DOHH2 (cell line): ENCODE data around the gene MAN1C1.

ENCODE experiments used
- EZH2phosphoT487 ChIP-seq: fragments of 200-600 bp; sonication (generic); IDR thresholded peaks from 2 replicates; pipeline ENCODE4 v1.6.1; 2017; ENCODE audit warnings: borderline replicate concordance, mild to moderate bottlenecking, antibody characterized with exemption, low read length, moderate library complexity, mixed read lengths
- TF ChIP-seq, protein P1 (sequence below): fragments of 200-600 bp; sonication (generic); IDR thresholded peaks from one replicate; pipeline ENCODE4 v1.5.1; 2014; ENCODE audit warnings: antibody characterized with exemption, mild to moderate bottlenecking, low read depth, low read length; ENCODE audit not compliant: poor library complexity, severe bottlenecking

DNA sequence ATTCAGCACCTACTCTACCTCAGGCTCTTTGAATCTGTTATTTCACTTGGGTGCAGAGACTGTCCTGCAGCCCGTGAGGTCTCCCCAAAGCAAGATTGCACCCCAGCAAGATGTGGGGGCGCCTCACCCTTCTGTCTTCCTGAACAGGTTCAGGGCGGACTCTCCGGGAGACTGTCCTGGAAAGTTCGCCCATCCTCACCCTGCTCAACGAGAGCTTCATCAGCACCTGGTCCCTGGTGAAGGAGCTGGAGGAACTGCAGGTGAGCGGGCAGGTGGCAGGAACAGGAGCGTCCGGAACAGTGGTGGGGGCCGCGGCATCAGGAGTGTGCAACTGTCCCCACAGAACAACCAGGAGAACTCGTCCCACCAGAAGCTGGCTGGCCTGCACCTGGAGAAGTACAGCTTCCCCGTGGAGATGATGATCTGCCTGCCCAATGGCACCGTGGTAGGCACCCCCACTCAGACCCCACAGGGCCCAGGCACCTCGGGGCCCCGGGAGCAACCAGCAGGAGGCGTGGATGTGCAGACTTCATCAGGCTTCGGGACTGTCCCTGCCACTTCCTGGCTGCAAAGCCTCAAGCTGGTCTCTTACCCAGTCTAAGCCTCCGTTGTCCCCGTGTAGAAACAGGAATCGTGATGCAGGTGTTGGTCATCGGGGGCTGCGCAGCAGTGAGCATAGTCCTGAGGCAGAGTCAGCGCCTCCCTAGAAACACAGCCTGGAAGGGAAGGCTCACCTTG is 197.3 kb downstream of the MAN1C1 start:
- TF ChIP-seq EZH2phosphoT487: no peak
- TF ChIP-seq, protein P1, sequence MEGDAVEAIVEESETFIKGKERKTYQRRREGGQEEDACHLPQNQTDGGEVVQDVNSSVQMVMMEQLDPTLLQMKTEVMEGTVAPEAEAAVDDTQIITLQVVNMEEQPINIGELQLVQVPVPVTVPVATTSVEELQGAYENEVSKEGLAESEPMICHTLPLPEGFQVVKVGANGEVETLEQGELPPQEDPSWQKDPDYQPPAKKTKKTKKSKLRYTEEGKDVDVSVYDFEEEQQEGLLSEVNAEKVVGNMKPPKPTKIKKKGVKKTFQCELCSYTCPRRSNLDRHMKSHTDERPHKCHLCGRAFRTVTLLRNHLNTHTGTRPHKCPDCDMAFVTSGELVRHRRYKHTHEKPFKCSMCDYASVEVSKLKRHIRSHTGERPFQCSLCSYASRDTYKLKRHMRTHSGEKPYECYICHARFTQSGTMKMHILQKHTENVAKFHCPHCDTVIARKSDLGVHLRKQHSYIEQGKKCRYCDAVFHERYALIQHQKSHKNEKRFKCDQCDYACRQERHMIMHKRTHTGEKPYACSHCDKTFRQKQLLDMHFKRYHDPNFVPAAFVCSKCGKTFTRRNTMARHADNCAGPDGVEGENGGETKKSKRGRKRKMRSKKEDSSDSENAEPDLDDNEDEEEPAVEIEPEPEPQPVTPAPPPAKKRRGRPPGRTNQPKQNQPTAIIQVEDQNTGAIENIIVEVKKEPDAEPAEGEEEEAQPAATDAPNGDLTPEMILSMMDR: peak; percentile 13
